HG03103 (cell line): ENCODE results near the gene ZNF888.
"Not testable (repeated sequence)": the region's sequence is repeated elsewhere in the genome, so short reads cannot be mapped to it uniquely, and the experiment has no call there.

Experiments used
- ATAC-seq: cut with Tn5 transposase; IDR thresholded peaks from one replicate; pipeline ENCODE4 v1.9.1; 2021; ENCODE audit warnings: low read depth; ENCODE audit not compliant: unreplicated experiment

The ZNF888 gene

GRCh38 chr19:52889931-52890330 is 33.3 kb downstream of the ZNF888 start:
- no peak for ATAC-seq

- no peak for ATAC-seq
Observed at GRCh38 chr19:52889076-52889475, 34.2 kb downstream of the ZNF888 start.

- no peak for ATAC-seq
Observed at GRCh38 chr19:52880895-52881389, 42.3 kb downstream of the ZNF888 start.

GRCh38 chr19:52872996-52873395 is 50.2 kb downstream of the ZNF888 start:
- ATAC-seq = not testable (repeated sequence)

- no peak for ATAC-seq
Observed at GRCh38 chr19:52871466-52871865, 51.8 kb downstream of the ZNF888 start.

GRCh38 chr19:52868031-52868430 is 55.2 kb downstream of the ZNF888 start:
- not testable (repeated sequence) for ATAC-seq

- ATAC-seq = peak; percentile 99
Observed at GRCh38 chr19:52857378-52858191, 65.6 kb downstream of the ZNF888 start, which contains the start of gene ZNF468. TSS of gene ZNF468 (minus strand) at chr19:52857619. CDS start at chr19:52854272, 3,347 bp downstream.

GRCh38 chr19:52856540-52857377 is 66.5 kb downstream of the ZNF888 start:
- ATAC-seq = not testable (repeated sequence)
